K562 (cell line): ENCODE measurements around the gene BIRC3.

Experiments used
- ARID4B ChIP-seq: sonication (generic); formaldehyde crosslinking; IDR thresholded peaks from 2 replicates; pipeline ENCODE4 v1.8.0; 2022; ENCODE audit warnings: mild to moderate bottlenecking, missing genetic modification reagents
- CBX8 ChIP-seq: fragments of 200-600 bp; sonication (generic); IDR thresholded peaks from 2 replicates; pipeline ENCODE4 v1.6.1; 2012; ENCODE audit warnings: borderline replicate concordance, mixed run types, low read depth, mild to moderate bottlenecking, moderate library complexity, mixed read lengths, low read length, control low read depth, inconsistent platforms; ENCODE audit not compliant: poor library complexity, severe bottlenecking; ENCODE audit errors: extremely low read depth
- CTCF ChIP-seq, 3 experiments: IDR thresholded peaks in 2 of 3; conservative IDR thresholded peaks in 1 of 3; 2 replicates each; pipeline ENCODE4 v1.5.1; 2011 to 2012; ENCODE audit warnings: low read length in 3 of 3, mild to moderate bottlenecking in 3 of 3, control low read depth in 2 of 3, improper control_type of control experiment in 1 of 3, inconsistent platforms in 1 of 3, low read depth in 1 of 3, mixed read lengths in 1 of 3, moderate library complexity in 1 of 3; ENCODE audit not compliant: insufficient read depth in 2 of 3
- FOS ChIP-seq: IDR thresholded peaks from 3 replicates; pipeline ENCODE4 v1.6.1; 2011; ENCODE audit not compliant: insufficient read length; ENCODE audit errors: extremely low read depth
- GABPB1 ChIP-seq: sonication (generic); formaldehyde crosslinking; IDR thresholded peaks from 2 replicates; pipeline ENCODE4 v1.8.0; 2022; ENCODE audit warnings: mild to moderate bottlenecking, missing genetic modification reagents
- GATAD2B ChIP-seq: fragments of 450-650 bp; IDR thresholded peaks from 2 replicates; pipeline ENCODE4 v1.6.1; 2017; ENCODE audit warnings: mild to moderate bottlenecking, borderline replicate concordance
- MGA ChIP-seq: fragments of 450-650 bp; IDR thresholded peaks from 2 replicates; pipeline ENCODE4 v1.6.1; 2016; ENCODE audit warnings: mild to moderate bottlenecking, moderate library complexity
- RAD21 ChIP-seq, 2 experiments: fragments of 250-450 bp in 1 of 2; fragments of 450-650 bp in 1 of 2; sonication (Bioruptor Pico) in 1 of 2; formaldehyde crosslinking in 1 of 2; IDR thresholded peaks in 1 of 2; conservative IDR thresholded peaks in 1 of 2; 2 replicates each; pipeline versions ENCODE4 v1.4.0 to v1.8.0; 2020 to 2022; ENCODE audit warnings: mild to moderate bottlenecking in 2 of 2, moderate library complexity in 1 of 2
- RBM25 ChIP-seq: fragments of 200-400 bp; formaldehyde crosslinking; IDR thresholded peaks from 2 replicates; pipeline ENCODE4 v1.6.1; 2018; ENCODE audit warnings: low read length, low read depth, moderate library complexity; ENCODE audit not compliant: severe bottlenecking
- RFX1 ChIP-seq: fragments of 450-650 bp; IDR thresholded peaks from 2 replicates; pipeline ENCODE4 v1.6.1; 2016; ENCODE audit warnings: mild to moderate bottlenecking, moderate library complexity
- ZBTB1 ChIP-seq: sonication (generic); formaldehyde crosslinking; IDR thresholded peaks from 2 replicates; pipeline ENCODE4 v1.8.1; 2023; ENCODE audit warnings: missing genetic modification reagents, low read depth, mild to moderate bottlenecking, borderline replicate concordance
- ZBTB17 ChIP-seq: fragments of 450-650 bp; formaldehyde crosslinking; IDR thresholded peaks from 2 replicates; pipeline ENCODE4 v1.4.0; 2020; ENCODE audit warnings: mild to moderate bottlenecking

- TF ChIP-seq FOS: no peak
- TF ChIP-seq MGA: no peak
- TF ChIP-seq GABPB1 (CRISPR knock-in tag): no peak
- TF ChIP-seq RBM25: no peak
- no peak for TF ChIP-seq ZBTB1 (CRISPR knock-in tag)
- TF ChIP-seq ARID4B (CRISPR knock-in tag): no peak
- no peak for TF ChIP-seq RFX1
- TF ChIP-seq CBX8: no peak
- no peak for TF ChIP-seq GATAD2B
- TF ChIP-seq RAD21 (CRISPR knock-in tag; conservative IDR thresholded peaks at IDR 0.05 in 1 of 2, IDR thresholded peaks at IDR 0.05 in 1 of 2): no peak
- TF ChIP-seq CTCF (IDR thresholded peaks at IDR 0.05 in 2 of 3, conservative IDR thresholded peaks at IDR 0.05 in 1 of 3; ENCODE audit: insufficient read depth in 2 of 3, low read depth in 1 of 3, low read length in 3 of 3): no peak
- TF ChIP-seq ZBTB17 (CRISPR knock-in tag): no peak
These were observed 27.7 kb upstream of the BIRC3 start for GRCh38 chr11:102289592-102289991.
